Ovary (tissue), 3 donors: ENCODE measurements around the gene KLHL2.

ENCODE experiments used
- CTCF ChIP-seq, 3 donors: fragments of 450-650 bp in 2 of 3; fragments of 200-600 bp in 1 of 3; IDR thresholded peaks; one replicate each; pipeline versions ENCODE4 v1.5.1 to v1.8.0; 2016 to 2022; ENCODE audit warnings: antibody characterized with exemption in 3 of 3, mild to moderate bottlenecking in 1 of 3
- EP300 ChIP-seq: sonication (generic); formaldehyde crosslinking; IDR thresholded peaks from one replicate; pipeline ENCODE4 v1.6.1; 2017; ENCODE audit warnings: antibody characterized with exemption
- POLR2A ChIP-seq: fragments of 450-650 bp; IDR thresholded peaks from one replicate; pipeline ENCODE4 v1.6.1; 2017; ENCODE audit warnings: antibody characterized with exemption, mild to moderate bottlenecking, moderate library complexity
- donor health status: DM: no; HTN: no; CAD: no.

DNA sequence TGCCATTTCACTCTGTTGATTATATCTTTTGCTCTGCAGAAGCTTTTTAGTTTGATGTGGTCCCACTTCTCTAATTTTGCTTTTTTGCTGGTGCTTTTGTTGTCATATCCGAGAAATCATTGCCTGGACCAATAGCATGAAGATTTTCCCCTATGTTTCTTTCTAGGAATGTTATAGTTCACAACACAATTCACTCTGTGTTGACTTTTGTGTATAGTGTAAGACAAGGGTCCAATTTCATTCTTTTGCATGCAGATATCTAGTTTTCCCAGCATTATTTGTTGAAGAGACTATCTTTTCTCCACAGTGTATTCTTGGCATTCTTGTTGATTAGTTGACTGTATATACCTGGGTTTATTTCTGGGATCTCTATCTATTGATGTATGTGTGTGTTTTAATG, 163.2 kb downstream of the KLHL2 start:
- TF ChIP-seq POLR2A = no peak
- no peak for TF ChIP-seq CTCF (IDR thresholded peaks at IDR 0.05)
- TF ChIP-seq EP300 = no peak
